Measurements from ENCODE around the gene JAKMIP3. TPM values are rescaled to one million over a fixed set of nuclear protein-coding genes. Genes with fewer than 3 reads are reported as not detected.
A peak's percentile ranks its signal among the peaks of the same experiment; 100 is the strongest.

Gene JAKMIP3
- total RNA-seq, 2 experiments from 2014 or later: 0.40 to 0.52 TPM

DNA sequence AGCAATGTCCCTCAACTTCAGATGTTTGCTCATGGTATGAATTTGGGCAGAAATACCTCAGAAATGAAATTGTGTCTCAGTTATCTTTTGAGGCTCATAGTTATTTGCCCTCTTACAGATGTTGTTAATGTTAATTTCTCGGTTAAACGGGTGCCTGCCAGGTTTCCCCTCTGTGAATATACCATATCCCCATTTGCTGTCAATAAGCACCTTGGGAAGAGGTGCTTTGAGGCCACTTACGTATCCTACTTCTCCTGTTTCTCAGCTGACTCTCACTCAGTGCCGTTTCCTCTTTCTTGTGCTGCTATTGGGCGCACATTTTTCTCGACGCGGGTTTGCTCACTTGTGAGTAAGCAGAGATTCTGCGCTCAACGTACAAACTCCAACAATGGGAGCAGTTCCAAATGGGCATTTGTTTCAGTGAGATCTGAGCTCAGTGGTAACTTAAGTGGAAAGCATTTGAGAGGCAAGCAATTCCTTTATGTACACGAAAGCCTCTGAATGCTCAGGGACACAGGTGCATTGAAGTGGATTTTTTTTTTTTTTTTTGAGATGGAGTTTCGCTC is 34.8 kb upstream of the JAKMIP3 start:
- Mint-ChIP-seq H3K4me3 (no peak overlapping the region), H3K27ac (no peak overlapping the region), H3K36me3 (ENCODE audit: low read depth) (no peaks in the 10 kb centered on the region), H3K9me3 (no peaks in the 10 kb centered on the region), H3K27me3 (ENCODE audit: low read depth) (peaks cover 43% of the 10 kb centered on the region), H3K4me1 (ENCODE audit: low read depth) (no peaks in the 10 kb centered on the region)
- CTCF ChIA-PET: interaction anchor here (0.8 kb wide), 1 partner anchor 8 kb away, joined by 4 read pairs; no protein-coding TSS in a partner anchor
- DNase-seq: no peak
- intact Hi-C loops (cut with micrococcal nuclease): no loop called here

GRCh38 chr10:132033632-132034031 is 32.1 kb upstream of the JAKMIP3 start:
- no peak overlapping the region for H3K4me3 Mint-ChIP-seq
- H3K4me1 Mint-ChIP-seq (ENCODE audit: low read depth): peaks cover 4% of the 10 kb centered on the region
- CTCF ChIA-PET: interaction anchor here (1.4 kb wide), 1 partner anchor 11 kb away, joined by 3 read pairs; no protein-coding TSS in a partner anchor
- peaks cover 47% of the 10 kb centered on the region for H3K27me3 Mint-ChIP-seq (ENCODE audit: low read depth)
- DNase-seq: no peak
- no peak overlapping the region for H3K27ac Mint-ChIP-seq
- H3K36me3 Mint-ChIP-seq (ENCODE audit: low read depth): no peaks in the 10 kb centered on the region
- H3K9me3 Mint-ChIP-seq: no peaks in the 10 kb centered on the region
- intact Hi-C loops (cut with micrococcal nuclease): no loop called here

- Mint-ChIP-seq H3K4me3 (no peak overlapping the region), H3K27ac (no peak overlapping the region), H3K4me1 (ENCODE audit: low read depth) (peaks cover 4% of the 10 kb centered on the region), H3K36me3 (ENCODE audit: low read depth) (no peaks in the 10 kb centered on the region), H3K9me3 (no peaks in the 10 kb centered on the region), H3K27me3 (ENCODE audit: low read depth) (peaks cover 42% of the 10 kb centered on the region)
- no peak for DNase-seq
- CTCF ChIA-PET: no interaction called here
- intact Hi-C loops (cut with micrococcal nuclease): no loop called here
These were observed 30.3 kb upstream of the JAKMIP3 start for GRCh38 chr10:132035476-132035875.

- peak overlapping the region; percentile 29 for H3K4me3 Mint-ChIP-seq
- H3K9me3 Mint-ChIP-seq: no peaks in the 10 kb centered on the region
- peaks cover 42% of the 10 kb centered on the region for H3K27me3 Mint-ChIP-seq (ENCODE audit: low read depth)
- no peaks in the 10 kb centered on the region for H3K36me3 Mint-ChIP-seq (ENCODE audit: low read depth)
- CTCF ChIA-PET: no interaction called here
- peaks cover 4% of the 10 kb centered on the region for H3K4me1 Mint-ChIP-seq (ENCODE audit: low read depth)
- no peak overlapping the region for H3K27ac Mint-ChIP-seq
- no peak for DNase-seq
- intact Hi-C loops (cut with micrococcal nuclease): no loop called here
These were observed 29.4 kb upstream of the JAKMIP3 start for GRCh38 chr10:132036153-132036886.

DNA sequence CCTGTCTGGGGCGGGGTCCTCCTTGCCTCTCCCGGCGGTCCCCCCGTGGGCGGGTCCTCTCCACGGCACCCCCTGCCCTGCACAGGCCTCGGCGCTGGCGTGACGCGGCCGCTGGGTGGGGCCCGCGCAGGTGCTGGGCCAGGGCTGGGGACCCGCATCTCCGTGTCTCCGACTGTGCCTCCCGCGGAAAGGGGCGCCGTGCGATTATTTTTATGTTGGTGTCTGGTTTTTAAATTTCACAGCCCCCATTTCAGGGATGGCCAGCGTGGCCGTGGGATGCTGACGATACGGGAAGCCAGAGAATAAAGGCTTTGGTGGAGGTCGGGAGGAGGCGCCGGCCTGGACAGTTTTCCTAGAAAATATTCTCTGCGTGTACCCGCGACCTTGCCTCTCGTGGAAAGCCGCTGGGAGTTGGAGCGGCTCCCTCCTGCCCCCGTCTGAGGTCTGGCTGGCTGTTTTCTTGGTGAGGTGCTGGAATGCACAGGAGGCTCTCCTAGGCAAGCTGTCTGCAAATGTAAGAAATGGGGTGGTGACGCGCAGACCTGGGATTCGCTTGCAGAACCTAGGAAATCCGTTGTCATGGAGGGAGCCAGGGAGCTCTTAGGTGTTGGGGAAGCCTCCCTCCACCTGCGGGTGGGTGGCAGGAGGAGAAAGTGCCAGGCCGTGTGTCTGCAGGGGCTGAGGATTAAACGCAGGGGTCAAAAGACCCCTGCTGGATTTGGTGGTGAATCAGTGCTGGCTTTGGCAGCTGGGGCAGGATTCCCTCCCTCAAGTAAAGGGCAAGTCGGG is 28.7 kb upstream of the JAKMIP3 start:
- Mint-ChIP-seq H3K9me3 (no peaks in the 10 kb centered on the region), H3K27me3 (ENCODE audit: low read depth) (peaks cover 40% of the 10 kb centered on the region), H3K4me3 (peak overlapping the region; percentile 22), H3K4me1 (ENCODE audit: low read depth) (peaks cover 4% of the 10 kb centered on the region), H3K27ac (no peak overlapping the region), H3K36me3 (ENCODE audit: low read depth) (no peaks in the 10 kb centered on the region)
- DNase-seq: no peak
- CTCF ChIA-PET: interaction anchor here (0.7 kb wide), 1 partner anchor 15 kb away, joined by 3 read pairs; no protein-coding TSS in a partner anchor
- intact Hi-C loops (cut with micrococcal nuclease): no loop called here

- intact Hi-C loops (cut with micrococcal nuclease): no loop called here
- H3K4me3 Mint-ChIP-seq: no peak overlapping the region
- DNase-seq: no peak
- no peaks in the 10 kb centered on the region for H3K36me3 Mint-ChIP-seq (ENCODE audit: low read depth)
- no peak overlapping the region for H3K27ac Mint-ChIP-seq
- peaks cover 4% of the 10 kb centered on the region for H3K4me1 Mint-ChIP-seq (ENCODE audit: low read depth)
- H3K27me3 Mint-ChIP-seq (ENCODE audit: low read depth): peaks cover 40% of the 10 kb centered on the region
- CTCF ChIA-PET: interaction anchor here (0.7 kb wide), 1 partner anchor 15 kb away, joined by 3 read pairs; no protein-coding TSS in a partner anchor
- H3K9me3 Mint-ChIP-seq: no peaks in the 10 kb centered on the region
These were observed 28.1 kb upstream of the JAKMIP3 start for GRCh38 chr10:132037676-132037975.

- no peak overlapping the region for H3K4me3 Mint-ChIP-seq
- DNase-seq: no peak
- intact Hi-C loops (cut with micrococcal nuclease): no loop called here
- CTCF ChIA-PET: no interaction called here
- H3K27me3 Mint-ChIP-seq (ENCODE audit: low read depth): peaks cover 39% of the 10 kb centered on the region
- no peaks in the 10 kb centered on the region for H3K36me3 Mint-ChIP-seq (ENCODE audit: low read depth)
- no peak overlapping the region for H3K27ac Mint-ChIP-seq
- no peaks in the 10 kb centered on the region for H3K9me3 Mint-ChIP-seq
- H3K4me1 Mint-ChIP-seq (ENCODE audit: low read depth): peaks cover 4% of the 10 kb centered on the region
These were observed 26.4 kb upstream of the JAKMIP3 start for GRCh38 chr10:132039371-132039770.

DNA sequence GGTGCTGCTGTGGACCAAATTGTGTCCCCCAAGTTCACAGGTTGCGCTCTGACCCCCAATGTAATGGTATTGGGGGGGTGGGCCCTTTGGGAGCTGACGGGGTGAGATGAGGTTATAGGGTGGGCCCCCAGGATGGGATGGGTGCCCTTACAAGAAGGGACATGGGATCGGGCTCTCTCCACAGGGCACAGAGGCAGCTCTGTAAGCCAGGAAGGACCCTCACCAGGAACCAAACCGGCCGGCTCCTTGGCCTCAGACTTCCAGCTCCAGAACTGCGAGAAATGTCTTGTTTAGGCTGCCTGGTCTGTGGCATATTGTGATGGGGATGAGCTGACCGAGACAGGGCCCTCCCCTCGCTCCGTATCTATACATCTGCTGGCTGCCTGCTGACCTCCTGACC is 25.7 kb upstream of the JAKMIP3 start:
- no peaks in the 10 kb centered on the region for H3K9me3 Mint-ChIP-seq
- no peak overlapping the region for H3K27ac Mint-ChIP-seq
- no peak overlapping the region for H3K4me3 Mint-ChIP-seq
- CTCF ChIA-PET: no interaction called here
- H3K36me3 Mint-ChIP-seq (ENCODE audit: low read depth): no peaks in the 10 kb centered on the region
- peaks cover 38% of the 10 kb centered on the region for H3K27me3 Mint-ChIP-seq (ENCODE audit: low read depth)
- H3K4me1 Mint-ChIP-seq (ENCODE audit: low read depth): peaks cover 4% of the 10 kb centered on the region
- no peak for DNase-seq
- intact Hi-C loops (cut with micrococcal nuclease): no loop called here

- Mint-ChIP-seq H3K36me3 (ENCODE audit: low read depth) (no peaks in the 10 kb centered on the region), H3K4me1 (ENCODE audit: low read depth) (peaks cover 4% of the 10 kb centered on the region), H3K4me3 (no peak overlapping the region), H3K27ac (no peak overlapping the region), H3K9me3 (no peaks in the 10 kb centered on the region), H3K27me3 (ENCODE audit: low read depth) (peaks cover 30% of the 10 kb centered on the region)
- CTCF ChIA-PET: no interaction called here
- DNase-seq: no peak
- intact Hi-C loops (cut with micrococcal nuclease): no loop called here
These were observed 24.4 kb upstream of the JAKMIP3 start for GRCh38 chr10:132041340-132041739.

- intact Hi-C loops (cut with micrococcal nuclease): no loop called here
- Mint-ChIP-seq H3K27me3 (ENCODE audit: low read depth) (peaks cover 17% of the 10 kb centered on the region), H3K4me3 (no peak overlapping the region), H3K27ac (no peak overlapping the region), H3K36me3 (ENCODE audit: low read depth) (no peaks in the 10 kb centered on the region), H3K9me3 (no peaks in the 10 kb centered on the region), H3K4me1 (ENCODE audit: low read depth) (no peaks in the 10 kb centered on the region)
- CTCF ChIA-PET: interaction anchor here (0.7 kb wide), 1 partner anchor 21 kb away, joined by 3 read pairs; no protein-coding TSS in a partner anchor
- DNase-seq: no peak
These were observed 21.7 kb upstream of the JAKMIP3 start for GRCh38 chr10:132043861-132044695.

DNA sequence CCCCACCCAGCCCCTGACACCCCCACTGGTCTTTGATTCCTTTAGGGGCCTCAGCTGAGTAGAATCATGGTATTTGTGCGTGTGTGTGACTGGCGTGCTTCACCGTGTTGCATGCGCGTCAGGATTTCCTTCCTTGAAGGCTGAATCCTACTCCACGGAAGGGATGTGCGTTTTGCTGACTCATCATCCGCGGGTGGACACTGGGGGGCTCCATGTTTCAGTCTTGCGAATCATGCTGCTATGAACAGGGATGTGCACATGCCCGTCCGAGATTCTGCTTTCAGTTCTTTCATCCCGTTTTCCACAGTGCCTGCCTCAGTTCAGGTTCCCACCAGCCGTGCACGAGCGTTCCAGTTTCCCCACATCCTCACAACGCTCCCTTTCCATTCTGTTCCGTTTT is 20.9 kb upstream of the JAKMIP3 start:
- no peak overlapping the region for H3K27ac Mint-ChIP-seq
- CTCF ChIA-PET: interaction anchor here (0.6 to 1.5 kb wide), 2 partner anchors 22 to 180 kb away, joined by 3 to 4 read pairs; no protein-coding TSS in a partner anchor
- intact Hi-C loops (cut with micrococcal nuclease): no loop called here

GRCh38 chr10:132045324-132045723 is 20.4 kb upstream of the JAKMIP3 start:
- peaks cover 24% of the 10 kb centered on the region for H3K27me3 Mint-ChIP-seq (ENCODE audit: low read depth)
- H3K27ac Mint-ChIP-seq: no peak overlapping the region
- no peak for DNase-seq
- CTCF ChIA-PET: interaction anchor here (0.6 to 1.5 kb wide), 2 partner anchors 22 to 181 kb away, joined by 3 to 4 read pairs; no protein-coding TSS in a partner anchor
- no peak overlapping the region for H3K4me3 Mint-ChIP-seq
- no peaks in the 10 kb centered on the region for H3K36me3 Mint-ChIP-seq (ENCODE audit: low read depth)
- H3K4me1 Mint-ChIP-seq (ENCODE audit: low read depth): no peaks in the 10 kb centered on the region
- intact Hi-C loops (cut with micrococcal nuclease): no loop called here
- H3K9me3 Mint-ChIP-seq: no peaks in the 10 kb centered on the region

More for the DNA sequence above, 20.9 kb upstream of the JAKMIP3 start:
- no peaks in the 10 kb centered on the region for H3K4me1 Mint-ChIP-seq (ENCODE audit: low read depth)
- H3K9me3 Mint-ChIP-seq: no peaks in the 10 kb centered on the region
- H3K36me3 Mint-ChIP-seq (ENCODE audit: low read depth): no peaks in the 10 kb centered on the region
- H3K4me3 Mint-ChIP-seq: no peak overlapping the region
- no peak for DNase-seq
- H3K27me3 Mint-ChIP-seq (ENCODE audit: low read depth): peaks cover 21% of the 10 kb centered on the region
